T-cell (primary cell): ENCODE measurements around the gene EEFSEC. TPM values are rescaled to one million over a fixed set of nuclear protein-coding genes. Genes with fewer than 3 reads are reported as not detected.

Source experiments
- ATAC-seq, 4 experiments: fragments of 200-7000 bp in 3 of 4; fragments of 150-1000 bp in 1 of 4; cut with Tn5 transposase; replicated peaks in 1 of 4; 1 replicate in 3 of 4; 2 replicates in 1 of 4; pipeline ENCODE4 v1.10.0; 2021; ENCODE audit warnings: moderate library complexity in 3 of 4, mild to moderate bottlenecking in 2 of 4, moderate number of reproducible peaks in 1 of 4
- CTCF ChIA-PET, 2 donors: fragments of 300-600 bp; sonication (Branson Sonifier 250); formaldehyde crosslinking; loops; one replicate each; lab custom pipeline; 2022; ENCODE audit warnings: antibody characterized with exemption in 2 of 2; lab: Charles Lee
- POLR2A ChIA-PET, 2 donors: fragments of 300-600 bp; sonication (Branson Sonifier 250); formaldehyde crosslinking; loops; one replicate each; lab custom pipeline; 2022; ENCODE audit warnings: antibody characterized with exemption in 2 of 2; lab: Charles Lee
- DNase-seq, 35 experiments: peaks; one replicate each; pipeline versions ENCODE4 v3.0.0 to v3.0.0-alpha.2; 2013 to 2023
- H3K27ac ChIP-seq: one replicate; pipeline ENCODE4 v1.5.1; 2013; ENCODE audit warnings: low read length
- H3K27me3 ChIP-seq, 2 experiments: replicated peaks in 1 of 2; 1 replicate in 1 of 2; 2 replicates in 1 of 2; pipeline versions ENCODE4 v1.6.1 to v1.7.0; 2013; ENCODE audit warnings: low read length in 1 of 2, mixed read lengths in 1 of 2; ENCODE audit not compliant: control insufficient read depth in 2 of 2, insufficient read depth in 2 of 2; ENCODE audit errors: extremely low read depth in 1 of 2
- H3K36me3 ChIP-seq, 2 donors: 1 replicate in 1 of 2; 2 replicates in 1 of 2; pipeline versions ENCODE4 v1.6.1 to v1.7.0; 2013; ENCODE audit warnings: low read length in 1 of 2; ENCODE audit not compliant: control insufficient read depth in 2 of 2, insufficient read depth in 1 of 2; ENCODE audit errors: extremely low read depth in 1 of 2
- H3K4me1 ChIP-seq, 2 experiments: 1 replicate in 1 of 2; 2 replicates in 1 of 2; pipeline versions ENCODE4 v1.6.1 to v1.7.0; 2013; ENCODE audit warnings: low read length in 2 of 2, mixed read lengths in 1 of 2; ENCODE audit not compliant: insufficient read depth in 2 of 2, control insufficient read depth in 1 of 2; ENCODE audit errors: extremely low read depth in 1 of 2
- H3K4me3 ChIP-seq, 2 donors: 1 replicate in 1 of 2; 2 replicates in 1 of 2; pipeline versions ENCODE4 v1.5.1 to v1.7.0; 2013; ENCODE audit warnings: mild to moderate bottlenecking in 2 of 2, low read length in 1 of 2, moderate library complexity in 1 of 2; ENCODE audit not compliant: control insufficient read depth in 1 of 2; ENCODE audit errors: extremely low read depth in 1 of 2
- H3K9me3 ChIP-seq: 2 replicates; pipeline ENCODE4 v1.7.0; 2013
- H3K27ac Mint-ChIP-seq, 2 donors: one replicate each; pipeline ENCODE4 v1.8.0; 2020 to 2021; ENCODE audit warnings: mild to moderate bottlenecking in 2 of 2, mixed read lengths in 2 of 2
- H3K27me3 Mint-ChIP-seq, 2 donors: one replicate each; pipeline ENCODE4 v1.8.0; 2021 to 2022; ENCODE audit warnings: mixed read lengths in 2 of 2
- H3K36me3 Mint-ChIP-seq: one replicate; pipeline ENCODE4 v1.8.0; 2021; ENCODE audit warnings: mixed read lengths
- H3K4me1 Mint-ChIP-seq, 3 donors: one replicate each; pipeline ENCODE4 v1.8.0; 2020 to 2022; ENCODE audit warnings: mixed read lengths in 3 of 3, mild to moderate bottlenecking in 1 of 3
- H3K4me3 Mint-ChIP-seq, 3 donors: one replicate each; pipeline ENCODE4 v1.8.0; 2020 to 2022; ENCODE audit warnings: mild to moderate bottlenecking in 3 of 3, mixed read lengths in 3 of 3, moderate library complexity in 3 of 3
- H3K9me3 Mint-ChIP-seq, 3 donors: one replicate each; pipeline ENCODE4 v1.8.0; 2020 to 2022; ENCODE audit warnings: mixed read lengths in 3 of 3
- WGBS: methylation state at CpG from one replicate; pipeline ENCODE4 v1.1.5; 2013; ENCODE audit warnings: missing lambda C conversion rate; ENCODE audit not compliant: insufficient coverage; 5-methylcytosine and 5-hydroxymethylcytosine counted together
- total RNA-seq, 35 experiments: library from RNA in 6 of 35; stranded (reverse) in 6 of 35; fragments of 120-200 nt in 1 of 35; gene quantifications; one replicate each; pipeline versions ENCODE4 v1.2.1 to v1.2.4 and lab custom pipeline; 2013 to 2026

The EEFSEC gene
- total RNA-seq, 5 donors from 2014 or later (not counting 1 experiment from before 2014, with no cell fraction given) = 15.9 to 21.1 (median 19.1) TPM

- Mint-ChIP-seq H3K4me1 (peaks cover 0 to 4% (median 0%) of the 10 kb centered on the region in 3 donors), H3K9me3 (no peaks in the 10 kb centered on the region), H3K36me3 (peaks cover 47% of the 10 kb centered on the region), H3K4me3 (no peak overlapping the region), H3K27ac (no peak overlapping the region), H3K27me3 (no peaks in the 10 kb centered on the region)
- CTCF ChIA-PET = no interaction called here
- 98% methylated on average over 8 of the region's 12 CpGs for WGBS
- Histone ChIP-seq H3K36me3 (peaks cover 16 to 45% of the 10 kb centered on the region in 2 donors), H3K9me3 (no peaks in the 10 kb centered on the region), H3K4me3 (no peak overlapping the region), H3K27me3 (no peaks in the 10 kb centered on the region), H3K4me1 (no peaks in the 10 kb centered on the region), H3K27ac (no peak overlapping the region)
- no peak for DNase-seq
- POLR2A ChIA-PET = no interaction called here
- ATAC-seq = no peak
These were observed 185.5 kb downstream of the EEFSEC start for GRCh38 chr3:128338536-128339330.

DNA sequence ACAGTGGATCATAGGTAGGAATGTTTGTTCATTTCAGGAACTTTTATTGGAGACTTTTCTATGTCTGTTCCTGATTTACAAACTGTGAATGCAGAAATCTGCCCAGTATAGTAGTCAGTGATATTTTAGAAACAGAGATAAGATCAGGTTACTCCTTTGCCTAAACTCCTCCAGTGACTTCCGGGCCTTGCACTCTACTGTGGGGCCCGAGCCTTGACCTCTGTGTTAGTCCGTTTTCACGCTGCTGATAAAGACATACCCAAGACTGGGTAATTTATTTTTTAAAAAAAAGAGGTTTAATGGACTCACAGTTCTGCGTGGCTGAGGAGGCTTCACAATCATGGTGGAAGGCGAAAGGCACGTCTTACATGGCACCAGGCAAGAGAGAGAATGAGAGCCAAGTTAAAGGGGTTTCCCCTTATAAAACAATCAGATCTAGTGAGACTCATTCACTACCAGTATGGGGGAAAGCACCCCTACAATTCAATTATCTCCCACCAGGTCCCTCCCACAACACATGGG, 186.3 kb downstream of the EEFSEC start:
- DNase-seq = no peak
- no peaks in the 10 kb centered on the region for H3K9me3 ChIP-seq
- H3K9me3 Mint-ChIP-seq = no peaks in the 10 kb centered on the region
- no peak overlapping the region for H3K4me3 ChIP-seq
- no peak overlapping the region for H3K27ac ChIP-seq
- ChIA-PET POLR2A (no interaction called here), CTCF (no interaction called here)
- peaks cover 0 to 4% (median 0%) of the 10 kb centered on the region in 3 donors for H3K4me1 Mint-ChIP-seq
- peaks cover 43% of the 10 kb centered on the region for H3K36me3 Mint-ChIP-seq
- H3K36me3 ChIP-seq = peaks cover 16 to 42% of the 10 kb centered on the region in 2 donors
- H3K27me3 Mint-ChIP-seq = no peaks in the 10 kb centered on the region
- ATAC-seq = no peak
- no CpG with 5 or more reads among the region's 7 CpGs for WGBS
- H3K27me3 ChIP-seq = no peaks in the 10 kb centered on the region
- H3K4me1 ChIP-seq = no peaks in the 10 kb centered on the region
- no peak overlapping the region for H3K27ac Mint-ChIP-seq
- no peak overlapping the region for H3K4me3 Mint-ChIP-seq

GRCh38 chr3:128340198-128340903, 187.1 kb downstream of the EEFSEC start:
- DNase-seq (no peak), ATAC-seq (no peak)
- no peak overlapping the region for H3K27ac ChIP-seq
- no peak overlapping the region for H3K27ac Mint-ChIP-seq
- CTCF ChIA-PET = no interaction called here
- POLR2A ChIA-PET = interaction anchor here in 1 of 2 donors (0.5 kb wide), 1 partner anchor 1753 kb away, joined by 3 read pairs; no protein-coding TSS in a partner anchor
- no peak overlapping the region for H3K4me3 Mint-ChIP-seq
- no peaks in the 10 kb centered on the region for H3K4me1 ChIP-seq
- no peaks in the 10 kb centered on the region for H3K27me3 ChIP-seq
- 100% methylated on average over 1 of the region's 2 CpGs for WGBS
- no peak overlapping the region for H3K4me3 ChIP-seq
- no peaks in the 10 kb centered on the region for H3K9me3 Mint-ChIP-seq
- peaks cover 15 to 42% of the 10 kb centered on the region in 2 donors for H3K36me3 ChIP-seq
- peaks cover 44% of the 10 kb centered on the region for H3K36me3 Mint-ChIP-seq
- H3K27me3 Mint-ChIP-seq = no peaks in the 10 kb centered on the region
- peaks cover 0 to 4% (median 0%) of the 10 kb centered on the region in 3 donors for H3K4me1 Mint-ChIP-seq
- no peaks in the 10 kb centered on the region for H3K9me3 ChIP-seq

DNA sequence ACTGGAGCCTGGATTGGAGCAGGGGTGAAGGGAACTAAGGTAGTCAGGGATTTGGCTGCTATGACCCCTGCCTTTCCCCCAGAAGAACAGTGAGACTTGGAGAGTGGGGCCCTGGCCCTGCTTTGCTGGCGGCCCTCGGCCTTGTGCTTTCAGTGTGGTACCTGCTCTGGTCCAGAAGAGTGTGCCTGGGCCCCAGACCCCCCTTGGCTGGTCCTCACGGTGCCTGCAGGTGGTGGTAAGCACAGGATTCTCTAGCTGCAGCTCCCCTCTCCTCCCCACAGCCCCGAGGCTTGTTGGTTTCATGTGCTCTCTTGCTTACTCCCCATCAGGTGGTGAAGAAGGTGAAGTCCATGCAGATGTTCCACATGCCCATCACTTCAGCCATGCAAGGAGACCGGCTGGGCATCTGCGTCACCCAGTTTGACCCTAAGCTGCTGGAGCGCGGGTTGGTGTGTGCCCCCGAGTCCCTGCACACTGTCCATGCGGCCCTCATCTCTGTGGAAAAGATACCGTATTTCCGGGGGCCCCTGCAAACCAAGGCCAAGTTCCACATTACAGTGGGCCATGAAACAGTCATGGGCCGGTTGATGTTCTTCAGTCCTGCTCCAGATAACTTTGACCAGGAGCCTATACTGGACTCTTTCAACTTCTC, 187.7 kb downstream of the EEFSEC start:
- no peaks in the 10 kb centered on the region for H3K27me3 ChIP-seq
- Mint-ChIP-seq H3K9me3 (no peaks in the 10 kb centered on the region), H3K27me3 (no peaks in the 10 kb centered on the region), H3K36me3 (peaks cover 42% of the 10 kb centered on the region), H3K4me1 (peaks cover 0 to 4% (median 0%) of the 10 kb centered on the region in 3 donors), H3K27ac (no peak overlapping the region), H3K4me3 (no peak overlapping the region)
- POLR2A ChIA-PET = interaction anchor here in 1 of 2 donors (0.5 kb wide), 1 partner anchor 1752 kb away, joined by 3 read pairs; no protein-coding TSS in a partner anchor
- WGBS = 98% methylated on average over 11 of the region's 13 CpGs
- CTCF ChIA-PET = no interaction called here
- H3K4me3 ChIP-seq = no peak overlapping the region
- H3K27ac ChIP-seq = no peak overlapping the region
- ATAC-seq (no peak), DNase-seq (no peak)
- H3K9me3 ChIP-seq = no peaks in the 10 kb centered on the region
- H3K4me1 ChIP-seq = no peaks in the 10 kb centered on the region
- peaks cover 12 to 42% of the 10 kb centered on the region in 2 donors for H3K36me3 ChIP-seq

DNA sequence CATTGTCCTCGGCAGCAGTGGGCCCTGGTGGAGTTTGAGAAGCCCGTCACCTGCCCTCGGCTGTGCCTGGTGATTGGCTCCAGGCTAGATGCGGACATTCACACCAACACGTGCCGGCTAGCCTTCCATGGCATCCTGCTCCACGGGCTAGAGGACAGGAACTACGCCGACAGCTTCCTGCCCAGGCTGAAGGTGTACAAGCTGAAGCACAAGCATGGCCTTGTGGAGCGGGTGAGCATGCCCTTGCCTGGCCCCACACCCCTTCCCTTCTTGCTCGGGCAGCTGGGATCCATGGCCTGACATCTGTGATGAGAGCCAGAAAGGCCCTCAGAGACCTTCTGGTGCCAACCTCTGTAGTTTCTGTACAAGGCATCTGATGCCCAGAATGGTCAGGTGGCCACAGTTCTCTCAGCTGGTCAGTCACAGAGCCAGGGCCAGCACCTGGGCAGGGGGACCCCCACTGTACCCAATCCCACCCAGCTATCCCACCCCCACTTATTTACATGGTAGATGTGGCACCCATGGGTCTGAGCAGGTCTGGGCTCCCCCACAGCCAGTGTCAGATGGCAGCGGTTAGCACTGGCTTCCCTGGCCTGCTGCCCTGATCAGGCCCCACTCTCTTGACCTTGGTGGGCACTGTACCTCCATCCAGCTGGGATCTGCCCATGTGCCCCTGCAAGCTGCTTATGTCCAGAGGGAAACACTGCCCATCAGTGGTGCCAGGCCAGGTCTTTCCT, 188.5 kb downstream of the EEFSEC start:
- H3K4me3 Mint-ChIP-seq = no peak overlapping the region
- CTCF ChIA-PET = no interaction called here
- peaks cover 0 to 4% (median 0%) of the 10 kb centered on the region in 3 donors for H3K4me1 Mint-ChIP-seq
- Histone ChIP-seq H3K4me1 (no peaks in the 10 kb centered on the region), H3K9me3 (no peaks in the 10 kb centered on the region), H3K36me3 (peaks cover 12 to 42% of the 10 kb centered on the region in 2 donors), H3K27me3 (no peaks in the 10 kb centered on the region), H3K4me3 (no peak overlapping the region), H3K27ac (no peak overlapping the region)
- DNase-seq (no peak), ATAC-seq (no peak)
- H3K36me3 Mint-ChIP-seq = peaks cover 35% of the 10 kb centered on the region
- H3K27me3 Mint-ChIP-seq = no peaks in the 10 kb centered on the region
- no peak overlapping the region for H3K27ac Mint-ChIP-seq
- no peaks in the 10 kb centered on the region for H3K9me3 Mint-ChIP-seq
- POLR2A ChIA-PET = no interaction called here
- whole genome bisulfite sequencing = 95% methylated on average over 11 of the region's 12 CpGs
